ENCODE measurements around the gene FBXW4. TPM values are rescaled to one million over a fixed set of nuclear protein-coding genes. Genes with fewer than 3 reads are reported as not detected.
A peak's percentile ranks its signal among the peaks of the same experiment; 100 is the strongest.

The FBXW4 gene
- total and polyA plus RNA-seq, 2 of the 8 experiments (the other 6 are each of a cell fraction or from before 2014, with no cell fraction given) = 29.0 to 32.8 TPM

DNA sequence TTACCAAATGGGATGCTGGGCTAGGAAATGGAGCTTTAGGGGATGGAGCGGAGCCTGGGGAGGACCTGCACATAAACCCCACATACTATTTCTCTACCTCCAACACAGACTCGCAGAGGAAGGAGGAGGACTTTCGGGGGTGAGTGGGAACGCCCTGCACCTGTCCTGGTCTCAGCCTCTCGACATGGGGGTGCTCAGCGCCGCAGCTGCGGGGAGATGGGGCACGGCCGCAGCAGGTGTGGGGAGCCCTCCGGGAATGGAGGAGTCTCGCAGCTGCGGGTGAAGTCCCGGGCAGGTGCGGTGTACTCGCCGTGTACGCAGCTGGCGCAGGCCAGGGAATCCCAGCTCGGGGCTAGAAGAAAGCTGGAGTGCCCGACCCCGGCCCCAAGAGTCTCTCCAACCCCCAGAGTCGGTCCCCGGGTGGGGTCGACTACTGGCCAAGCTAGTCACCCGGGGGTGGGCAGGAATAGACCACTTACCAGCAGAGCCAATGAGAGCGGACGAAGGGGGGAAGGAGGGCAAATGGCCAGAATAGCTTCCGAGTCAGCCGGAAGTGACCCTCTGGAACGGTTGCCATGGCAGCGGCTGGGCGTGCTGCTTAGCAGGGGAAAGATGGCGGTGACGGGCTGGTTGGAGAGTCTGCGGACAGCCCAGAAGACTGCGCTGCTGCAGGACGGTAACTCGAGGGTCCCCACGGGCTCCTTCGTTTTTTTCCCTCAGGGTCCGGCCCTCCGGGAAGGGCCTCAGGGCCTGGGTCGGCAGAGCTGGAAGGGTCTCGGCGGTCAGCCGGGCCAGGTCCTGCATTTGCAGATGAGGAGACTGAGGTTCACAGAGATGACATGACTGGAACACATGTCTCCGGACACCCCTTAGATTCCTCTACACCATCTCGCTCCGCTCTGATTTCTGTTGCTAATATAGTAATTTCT is 107.0 kb downstream of the FBXW4 start, which contains the start of the genes DPCD and POLL:
Gene DPCD, plus strand, starts transcription at position 597 of the 929 bp plus-strand sequence. Its CDS starts 16 bp downstream, at position 613.
Gene POLL, minus strand, starts transcription at position 533 of the 929 bp plus-strand sequence. CDS start 897 bp downstream, outside the sequence.
- no peaks in the 10 kb centered on the region for H3K27me3 ChIP-seq (replicated peaks in 1 of 4; ENCODE audit: control insufficient read depth in 3 of 4, extremely low read depth in 1 of 4, insufficient read depth in 3 of 4, low read length in 3 of 4)
- H3K4ac ChIP-seq (replicated peaks; ENCODE audit: insufficient read length, low read depth, low read length) = peak within 1 kb of the TSS; percentile 21
- H2BK20ac ChIP-seq (ENCODE audit: low read length) = no peak within 1 kb of the TSS
- H3K14ac ChIP-seq (ENCODE audit: insufficient read length) = no peak within 1 kb of the TSS
- H2BK5ac ChIP-seq (ENCODE audit: low read depth, low read length) = peak within 1 kb of the TSS; percentile 69; the same call in 1 of the 2 replicates
- peak within 1 kb of the TSS; percentile 81 to 94 for H3K4me2 ChIP-seq (ENCODE audit: insufficient read depth in 1 of 2, low read depth in 2 of 2, low read length in 2 of 2)
- peak within 1 kb of the TSS; percentile 52 to 71 (median 67); a peak in 6 of 7 replicates for H3K9ac ChIP-seq (replicated peaks in 1 of 4; ENCODE audit: extremely low read depth in 1 of 4, low read depth in 3 of 4, low read length in 3 of 4)
- H4K20me1 ChIP-seq (replicated peaks in 1 of 2; ENCODE audit: control insufficient read depth in 1 of 2, insufficient read depth in 2 of 2, low read length in 2 of 2) = peaks cover 0 to 1% of the 10 kb centered on the region in 2 experiments
- H2BK120ac ChIP-seq (replicated peaks; ENCODE audit: low read depth, low read length) = no peak within 1 kb of the TSS
- H2AFZ ChIP-seq (ENCODE audit: low read length) = 0 out of 2 replicates have a peak within 1 kb of the TSS, but pooled peaks have one; percentile 51
- H3K36me3 ChIP-seq (ENCODE audit: control insufficient read depth in 2 of 4, insufficient read depth in 4 of 4, low read length in 3 of 4) = peaks cover 0 to 12% (median 2%) of the 10 kb centered on the region in 4 experiments; a peak in 3 of 8 replicates
- peaks cover 0 to 5% (median 4%) of the 10 kb centered on the region in 4 experiments; a peak in 6 of 7 replicates for H3K4me1 ChIP-seq (replicated peaks in 1 of 4; ENCODE audit: control insufficient read depth in 3 of 4, insufficient read depth in 4 of 4, low read length in 3 of 4)
- peak within 1 kb of the TSS; percentile 94 for H4K5ac ChIP-seq (ENCODE audit: insufficient read length, low read depth, low read length)
- no peaks in the 10 kb centered on the region for H3K9me3 ChIP-seq (ENCODE audit: insufficient read depth in 2 of 2, low read depth in 1 of 2, low read length in 1 of 2)
- no peak within 1 kb of the TSS for H3K23ac ChIP-seq (ENCODE audit: insufficient read length)
- 3% methylated on average over 47 of the region's 50 CpGs; no CpG with 5 or more reads in 1 of the 2 experiments for WGBS, 2 experiments (ENCODE audit: extremely low coverage in 1 of 2, insufficient coverage in 1 of 2, insufficient read length in 1 of 2, insufficient replicate concordance in 2 of 2, low coverage in 1 of 2, low lambda C conversion rate in 2 of 2, missing lambda C conversion rate in 1 of 2)
- peak within 1 kb of the TSS; percentile 99; the same call in 1 of the 2 replicates for H2BK15ac ChIP-seq (ENCODE audit: low read length)
- CTCF ChIA-PET (ENCODE audit: partially characterized antibody) = interaction anchor here (0.8 to 5.7 kb wide), 14 partner anchors 13 to 374 kb away, joined by 3 to 30 read pairs (median 3); partner anchors contain the start of gene NPM3
- peak within 1 kb of the TSS; percentile 92 for H4K8ac ChIP-seq (ENCODE audit: extremely low read depth, insufficient read depth, low read length)
- 0 out of 2 replicates have a peak within 1 kb of the TSS, but pooled peaks have one; percentile 1 for H2BK12ac ChIP-seq (ENCODE audit: low read depth, low read length)
- no peak within 1 kb of the TSS for H3K27ac ChIP-seq (ENCODE audit: low read depth, low read length)
- FAIRE-seq (peak; percentile 78), DNase-seq (ENCODE audit: low read depth in 1 of 2, low spot score in 2 of 2) (peak; percentile 75 to 95)
- peak within 1 kb of the TSS; percentile 85 for H3K56ac ChIP-seq (replicated peaks; ENCODE audit: insufficient read length, low read depth, low read length)
- peak within 1 kb of the TSS; percentile 83 to 96 (median 88) for H3K4me3 ChIP-seq (ENCODE audit: extremely low read depth in 1 of 4, insufficient read depth in 2 of 4, low read depth in 3 of 4, low read length in 4 of 4)
- H2AK5ac ChIP-seq (ENCODE audit: low read depth, low read length) = no peak within 1 kb of the TSS
- peaks cover 8% of the 10 kb centered on the region for H3K23me2 ChIP-seq (ENCODE audit: low read depth, low read length)
- peak within 1 kb of the TSS; percentile 87; the same call in 1 of the 2 replicates for H3K18ac ChIP-seq (ENCODE audit: extremely low read depth, low read length)
- peak within 1 kb of the TSS; percentile 97 for H4K91ac ChIP-seq (replicated peaks; ENCODE audit: insufficient read length, low read length)
- POLR2A ChIA-PET (ENCODE audit: partially characterized antibody) = interaction anchor here (0.9 to 5.2 kb wide), 6 partner anchors 9 to 191 kb away, joined by 3 to 42 read pairs (median 4); no protein-coding TSS in a partner anchor
- peaks cover 0 to 8% of the 10 kb centered on the region in 2 experiments; a peak in 1 of 4 replicates for H3K79me2 ChIP-seq (ENCODE audit: control insufficient read depth in 1 of 2, insufficient read depth in 2 of 2, low read length in 2 of 2)
- H3K79me1 ChIP-seq (ENCODE audit: low read depth, low read length) = no peaks in the 10 kb centered on the region; the same call in 1 of the 2 replicates
- TF ChIP-seq YY1 (IDR thresholded peaks at IDR 0.05; ENCODE audit: low read depth, low read length) (peak; percentile 95), CBX5 (IDR thresholded peaks at IDR 0.05; ENCODE audit: low read depth, low read length) (no peak), NRF1 (IDR thresholded peaks at IDR 0.05; ENCODE audit: low read depth, low read length) (no peak), EZH2 (IDR thresholded peaks at IDR 0.05; ENCODE audit: low read depth, low read length, severe bottlenecking) (no peak), POLR2AphosphoS5 (IDR thresholded peaks at IDR 0.05; ENCODE audit: low read depth, low read length) (peak; percentile 24; the same call in 1 of the 2 replicates), KDM5A (IDR thresholded peaks at IDR 0.05; ENCODE audit: low read length) (peak; percentile 54; the same call in 1 of the 2 replicates), RFX5 (IDR thresholded peaks at IDR 0.05; ENCODE audit: borderline replicate concordance, low read depth, low read length) (no peak), SAP30 (IDR thresholded peaks at IDR 0.05; ENCODE audit: insufficient read depth, insufficient replicate concordance, low read length) (peak; percentile 98), CHD2 (IDR thresholded peaks at IDR 0.05; ENCODE audit: low read length) (peak; percentile 82; the same call in 1 of the 2 replicates), POLR2A (IDR thresholded peaks at IDR 0.05; ENCODE audit: control extremely low read depth in 1 of 2, low read depth in 2 of 2, low read length in 2 of 2) (peak in 1 of 2 experiments; percentile 47; a peak in 1 of 3 replicates)

Measured in H1 (cell line).